Neural cell (in vitro differentiated cells): ENCODE results near the gene C1QTNF4.

Source experiments
- CTCF ChIP-seq: fragments of 450-650 bp; IDR thresholded peaks from 2 replicates; pipeline ENCODE4 v1.5.1; 2014; ENCODE audit warnings: antibody characterized with exemption, mild to moderate bottlenecking, moderate library complexity; ENCODE audit not compliant: poor library complexity, severe bottlenecking
- EP300 ChIP-seq: fragments of 450-650 bp; conservative IDR thresholded peaks from 2 replicates; pipeline ENCODE4 v1.6.1; 2014; ENCODE audit warnings: antibody characterized with exemption, mild to moderate bottlenecking, moderate library complexity; ENCODE audit not compliant: poor library complexity, severe bottlenecking
- EZH2 ChIP-seq: fragments of 200-600, 300-800 bp; shearing (Covaris generic), sonication (generic); IDR thresholded peaks from 2 replicates; pipeline ENCODE4 v1.6.1; 2014; ENCODE audit warnings: antibody characterized with exemption, low read length, borderline replicate concordance, mild to moderate bottlenecking; ENCODE audit not compliant: insufficient read depth, poor library complexity, severe bottlenecking
- POLR2AphosphoS5 ChIP-seq: IDR thresholded peaks from 2 replicates; pipeline ENCODE4 v1.6.1; 2012
- RAD21 ChIP-seq: fragments of 450-650 bp; conservative IDR thresholded peaks from 2 replicates; pipeline ENCODE4 v1.6.1; 2014; ENCODE audit warnings: antibody characterized with exemption, mild to moderate bottlenecking, moderate library complexity
- REST ChIP-seq: IDR thresholded peaks from 2 replicates; pipeline ENCODE4 v1.6.1; 2012; ENCODE audit warnings: borderline replicate concordance
- SMC3 ChIP-seq: fragments of 450-650 bp; conservative IDR thresholded peaks from 2 replicates; pipeline ENCODE4 v1.6.1; 2014; ENCODE audit warnings: antibody characterized with exemption, mild to moderate bottlenecking, moderate library complexity; ENCODE audit not compliant: poor library complexity
- TAF1 ChIP-seq: IDR thresholded peaks from 2 replicates; pipeline ENCODE4 v1.6.1; 2012; ENCODE audit warnings: low read depth

- no peak for TF ChIP-seq EP300
- no peak for TF ChIP-seq CTCF
- no peak for TF ChIP-seq SMC3
- no peak for TF ChIP-seq POLR2AphosphoS5
- no peak for TF ChIP-seq RAD21
- TF ChIP-seq EZH2, result no peak
- TF ChIP-seq TAF1, result no peak
- TF ChIP-seq REST, result no peak
Measured at GRCh38 chr11:47541070-47541469, 53.1 kb downstream of the C1QTNF4 start.
